WTC11 (cell line): ENCODE results near the gene CREBBP.

Experiments used
- CBFB ChIP-seq: sonication (generic); formaldehyde crosslinking; IDR thresholded peaks from 2 replicates; pipeline ENCODE4 v1.8.1; 2022; ENCODE audit warnings: mild to moderate bottlenecking, low read depth, missing genetic modification reagents
- CREM ChIP-seq: sonication (generic); formaldehyde crosslinking; IDR thresholded peaks from 2 replicates; pipeline ENCODE4 v1.8.1; 2022; ENCODE audit warnings: mild to moderate bottlenecking, missing genetic modification reagents, moderate library complexity
- CTCF ChIP-seq: fragments of 200-600 bp; IDR thresholded peaks from 2 replicates; pipeline ENCODE4 v1.8.0; 2022; ENCODE audit warnings: antibody characterized with exemption
- ELF4 ChIP-seq: sonication (generic); formaldehyde crosslinking; IDR thresholded peaks from 2 replicates; pipeline ENCODE4 v1.8.1; 2022; ENCODE audit warnings: low read depth, mild to moderate bottlenecking, moderate library complexity, missing genetic modification reagents
- ERG ChIP-seq: fragments of 250-450 bp; sonication (Bioruptor Pico); IDR thresholded peaks from 2 replicates; pipeline ENCODE4 v1.8.0; 2021; ENCODE audit warnings: mild to moderate bottlenecking
- MAX ChIP-seq: sonication (generic); formaldehyde crosslinking; IDR thresholded peaks from 2 replicates; pipeline ENCODE4 v1.8.0; 2022; ENCODE audit warnings: mild to moderate bottlenecking, missing genetic modification reagents
- NR2C2 ChIP-seq: sonication (generic); formaldehyde crosslinking; IDR thresholded peaks from 2 replicates; pipeline ENCODE4 v1.8.0; 2022; ENCODE audit warnings: mild to moderate bottlenecking, missing genetic modification reagents
- SP1 ChIP-seq: sonication (generic); formaldehyde crosslinking; conservative IDR thresholded peaks from 2 replicates; pipeline ENCODE4 v1.8.1; 2022; ENCODE audit warnings: missing genetic modification reagents
- ZBTB21 ChIP-seq: sonication (generic); formaldehyde crosslinking; IDR thresholded peaks from 2 replicates; pipeline ENCODE4 v1.8.1; 2023; ENCODE audit warnings: mild to moderate bottlenecking, missing genetic modification reagents, borderline replicate concordance
- ZNF512 ChIP-seq: sonication (generic); formaldehyde crosslinking; IDR thresholded peaks from 2 replicates; pipeline ENCODE4 v1.8.1; 2022; ENCODE audit warnings: missing genetic modification reagents, borderline replicate concordance
- ZSCAN18 ChIP-seq: fragments of 250-450 bp; sonication (Bioruptor Pico); IDR thresholded peaks from 2 replicates; pipeline ENCODE4 v2.1.2; 2022; ENCODE audit warnings: mild to moderate bottlenecking, moderate library complexity

GRCh38 chr16:3799354-3799753 is 81.2 kb downstream of the CREBBP start:
- no peak for TF ChIP-seq ZNF512 (CRISPR knock-in tag)
- no peak for TF ChIP-seq SP1
- TF ChIP-seq CTCF = no peak
- no peak for TF ChIP-seq CBFB
- no peak for TF ChIP-seq CREM (CRISPR knock-in tag)
- no peak for TF ChIP-seq NR2C2
- TF ChIP-seq ZBTB21 = no peak
- no peak for TF ChIP-seq MAX (CRISPR knock-in tag)
- no peak for TF ChIP-seq ZSCAN18 (CRISPR knock-in tag)
- TF ChIP-seq ERG (CRISPR knock-in tag) = no peak
- no peak for TF ChIP-seq ELF4 (CRISPR knock-in tag)
